Embryonic facial prominence (tissue), 1 donor: ENCODE measurements around the gene NINL.

Experiments used
- DNase-seq: peaks from one replicate; pipeline ENCODE4 v3.0.0-alpha.2; 2016; ENCODE audit errors: extremely low spot score

Gene NINL

GRCh38 chr20:25465243-25466135 lies 119.8 kb downstream of the NINL start:
- no peak for DNase-seq

- no peak for DNase-seq
Observed at GRCh38 chr20:25464501-25465242, 120.7 kb downstream of the NINL start.

GRCh38 chr20:25461786-25462545 lies 123.4 kb downstream of the NINL start:
- no peak for DNase-seq

DNA sequence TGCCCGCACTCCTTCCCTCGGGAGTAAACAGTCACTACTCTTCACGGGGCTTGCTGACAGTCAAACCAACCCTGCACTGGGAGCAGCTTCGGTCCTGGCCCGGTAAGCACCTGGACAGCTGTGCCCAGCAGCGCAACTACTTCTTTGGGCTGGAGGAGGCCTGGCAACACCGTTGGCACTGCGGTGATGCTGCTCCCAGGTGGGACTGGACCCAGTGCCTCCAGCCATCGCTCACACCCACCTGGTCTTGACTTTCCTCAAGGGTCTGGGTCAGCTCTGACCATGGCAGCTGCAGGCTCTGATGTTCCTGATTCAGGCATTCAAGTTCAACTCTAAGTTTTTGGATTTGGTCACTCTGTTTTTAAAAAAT lies 124.1 kb downstream of the NINL start:
- DNase-seq, result no peak

DNA sequence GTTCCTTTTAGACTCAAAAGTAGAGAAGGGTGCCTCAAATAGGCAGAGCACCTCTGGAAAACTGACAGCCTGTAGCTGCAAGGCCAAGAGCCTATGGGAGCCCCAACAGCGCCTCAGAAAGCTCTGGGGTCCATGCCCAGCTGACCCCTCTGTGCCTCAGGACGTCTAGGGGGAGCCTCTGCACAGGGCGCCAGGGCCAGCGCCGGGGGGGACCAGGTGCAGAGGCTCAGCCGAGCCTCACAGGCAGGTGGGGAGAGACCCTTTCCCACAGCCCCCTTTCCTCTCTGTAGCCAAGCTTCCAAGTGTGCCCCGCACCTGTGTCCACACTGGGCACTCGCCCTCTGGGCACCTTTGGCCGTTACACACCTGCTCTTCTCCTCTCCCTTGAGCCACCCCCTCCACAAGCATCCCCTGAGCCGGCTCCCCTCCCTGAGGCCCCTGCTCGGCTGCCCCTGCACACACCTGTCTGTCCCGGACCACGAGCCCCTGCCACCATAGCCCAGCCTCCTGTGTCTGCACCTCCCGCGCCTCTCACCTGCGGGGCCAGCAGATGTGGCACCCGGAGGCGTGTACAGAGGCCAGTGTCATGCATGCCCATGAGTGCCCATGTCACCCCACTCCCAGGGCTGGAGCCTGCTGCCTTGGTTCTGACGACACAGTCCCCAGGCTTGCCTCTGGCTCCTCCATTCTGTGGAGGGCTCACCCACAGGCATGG lies 124.6 kb downstream of the NINL start:
- DNase-seq, result no peak

DNA sequence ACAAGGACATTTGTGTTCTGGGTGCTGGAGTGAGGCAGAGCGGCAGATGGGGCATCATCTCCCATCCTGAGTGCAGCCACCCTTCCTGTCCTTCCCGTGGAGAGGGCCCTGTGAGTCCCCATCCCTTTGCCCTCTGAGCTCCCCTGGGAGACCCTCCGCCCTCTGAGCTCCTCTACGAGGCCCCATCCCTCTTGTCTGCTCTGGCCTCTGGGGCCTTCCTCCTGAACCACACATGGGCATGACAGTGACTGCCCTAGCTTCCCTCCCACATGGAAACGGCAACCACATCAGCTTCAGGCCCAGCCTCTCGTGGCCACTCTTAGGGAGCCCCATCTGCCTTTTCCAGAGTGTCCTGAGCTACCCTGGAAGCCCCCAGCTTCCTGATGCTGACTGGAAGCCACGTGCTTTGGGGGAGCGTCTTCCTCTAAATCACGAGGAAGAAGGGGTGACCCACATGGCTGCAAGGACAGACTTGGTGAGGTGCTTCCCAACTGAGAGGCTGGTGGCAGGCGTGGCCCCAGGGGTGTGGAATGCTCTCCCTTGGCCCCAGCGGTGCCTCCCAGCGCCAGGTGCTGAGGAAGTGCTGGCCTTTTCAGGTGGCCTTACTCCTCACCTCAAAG lies 125.3 kb downstream of the NINL start:
- no peak for DNase-seq

GRCh38 chr20:25459111-25459830 lies 126.1 kb downstream of the NINL start:
- no peak for DNase-seq

GRCh38 chr20:25457886-25458680 lies 127.2 kb downstream of the NINL start:
- no peak for DNase-seq

GRCh38 chr20:25454153-25454900 lies 131.0 kb downstream of the NINL start:
- DNase-seq, result no peak

- no peak for DNase-seq
Observed at GRCh38 chr20:25453035-25453810, 132.1 kb downstream of the NINL start.

DNA sequence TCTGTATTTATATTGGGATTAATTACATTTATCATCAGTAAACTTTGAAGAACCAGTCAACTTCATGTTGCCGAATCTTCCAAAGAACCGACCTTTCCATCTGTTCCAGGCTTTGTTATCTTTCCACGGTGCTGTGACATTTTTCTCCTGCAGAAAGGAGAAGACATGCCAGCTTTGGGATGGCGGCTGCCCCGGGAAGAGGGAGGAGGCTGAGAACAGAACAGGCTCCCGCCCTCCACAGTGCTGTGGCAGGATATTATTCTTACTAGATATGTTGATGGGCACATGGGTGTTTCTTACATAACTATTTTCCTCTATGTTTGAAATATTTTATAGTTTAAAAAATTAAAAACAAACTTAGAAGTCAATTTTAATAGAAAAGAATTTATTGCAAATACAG lies 133.0 kb downstream of the NINL start:
- no peak for DNase-seq

GRCh38 chr20:25447671-25448070 lies 137.7 kb downstream of the NINL start:
- DNase-seq, result no peak

GRCh38 chr20:25444556-25444955 lies 140.8 kb downstream of the NINL start:
- DNase-seq, result no peak

DNA sequence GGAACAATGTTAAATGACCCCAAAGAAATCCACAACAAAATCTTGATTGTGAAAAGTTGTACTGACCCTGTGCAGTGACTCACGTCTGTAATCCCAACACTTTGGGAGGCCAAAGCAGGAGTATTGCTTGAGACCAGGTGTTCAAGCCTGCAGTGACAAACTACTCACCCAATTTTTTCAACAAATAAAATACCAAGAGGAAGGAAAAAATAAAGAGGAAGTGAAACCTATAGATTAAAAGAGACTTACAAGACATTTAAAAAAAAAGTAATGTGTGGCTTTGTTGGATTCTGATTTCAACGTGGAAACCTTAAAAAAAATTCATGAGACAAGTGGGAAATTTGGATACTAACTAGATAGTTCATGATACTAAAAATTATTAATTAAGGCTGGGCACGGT lies 146.0 kb downstream of the NINL start:
- no peak for DNase-seq

- no peak for DNase-seq
Observed at GRCh38 chr20:25437153-25437581, 148.2 kb downstream of the NINL start.

GRCh38 chr20:25424536-25424935 lies 160.8 kb downstream of the NINL start:
- DNase-seq, result no peak

GRCh38 chr20:25422032-25422431 lies 163.3 kb downstream of the NINL start:
- DNase-seq, result no peak

DNA sequence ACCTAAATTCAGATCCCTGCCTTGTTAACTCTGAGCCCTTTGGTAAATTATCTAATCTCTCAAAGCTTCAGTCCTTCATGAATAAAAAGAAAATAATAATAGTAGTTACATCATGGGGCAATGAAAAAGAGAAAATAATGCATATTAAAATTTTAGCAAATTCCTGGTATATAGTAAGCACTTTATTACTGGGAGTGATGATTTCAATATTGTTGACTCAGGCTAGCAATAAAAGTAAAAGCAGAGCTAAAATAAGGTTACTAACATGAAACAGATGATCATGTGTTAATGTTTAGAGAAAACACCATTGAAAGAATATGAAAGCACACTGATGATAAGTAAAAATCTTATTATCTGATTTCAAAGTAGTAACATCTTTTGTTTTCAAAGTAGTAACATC lies 164.2 kb downstream of the NINL start:
- no peak for DNase-seq
